Cardiac fibroblast (primary cell): ENCODE data around the gene GPATCH1.
"Not testable (repeated sequence)": the region's sequence is repeated elsewhere in the genome, so short reads cannot be mapped to it uniquely, and the experiment has no call there.

Experiments
- DNase-seq, 2 donors: peaks; one replicate each; pipeline versions ENCODE4 v3.0.0 to v3.0.0-alpha.2; 2010; ENCODE audit warnings: low read depth in 2 of 2
- H3K4me3 ChIP-seq, 2 donors: replicated peaks in 1 of 2; 1 replicate in 1 of 2; 2 replicates in 1 of 2; pipeline ENCODE4 v1.5.1; 2011; ENCODE audit warnings: low read depth in 2 of 2, low read length in 2 of 2, mild to moderate bottlenecking in 2 of 2, moderate library complexity in 1 of 2
- CTCF ChIP-seq: IDR thresholded peaks from one replicate; pipeline ENCODE4 v1.5.1; 2011; ENCODE audit warnings: low read depth, mild to moderate bottlenecking, low read length, inconsistent platforms

Gene GPATCH1

GRCh38 chr19:33146209-33146608 is 65.2 kb downstream of the GPATCH1 start:
- DNase-seq: no peak
- no peak for TF ChIP-seq CTCF
- no peak overlapping the region for H3K4me3 ChIP-seq

- TF ChIP-seq CTCF: no peak
- no peak overlapping the region for H3K4me3 ChIP-seq
- no peak for DNase-seq
These were observed 66.6 kb downstream of the GPATCH1 start for GRCh38 chr19:33147538-33147937.

- DNase-seq: no peak
These were observed 70.0 kb downstream of the GPATCH1 start for GRCh38 chr19:33150852-33151518.

GRCh38 chr19:33152176-33152575 is 71.2 kb downstream of the GPATCH1 start:
- TF ChIP-seq CTCF: no peak
- H3K4me3 ChIP-seq: no peak overlapping the region
- peak in 1 of 2 donors; percentile 54 for DNase-seq

More at GRCh38 chr19:33150852-33151518, 70.0 kb downstream of the GPATCH1 start:
- TF ChIP-seq CTCF: no peak
- no peak overlapping the region for H3K4me3 ChIP-seq

- H3K4me3 ChIP-seq, DNase-seq: not testable (repeated sequence)
These were observed 71.6 kb downstream of the GPATCH1 start for GRCh38 chr19:33152625-33153024.

- DNase-seq, H3K4me3 ChIP-seq: not testable (repeated sequence)
These were observed 73.3 kb downstream of the GPATCH1 start for GRCh38 chr19:33154313-33154712.

GRCh38 chr19:33156334-33156733 is 75.4 kb downstream of the GPATCH1 start:
- TF ChIP-seq CTCF: no peak
- DNase-seq: peak; percentile 81 to 86
- H3K4me3 ChIP-seq: no peak overlapping the region

GRCh38 chr19:33157906-33158305 is 76.9 kb downstream of the GPATCH1 start:
- H3K4me3 ChIP-seq: no peak overlapping the region
- DNase-seq: no peak
- TF ChIP-seq CTCF: no peak
